CD4-positive, alpha-beta T cell (primary cell): ENCODE data around the gene GIPC2. TPM values are rescaled to one million over a fixed set of nuclear protein-coding genes. Genes with fewer than 3 reads are reported as not detected.

Experiments used
- ATAC-seq: fragments of 200-7000 bp; cut with Tn5 transposase; one replicate; pipeline ENCODE4 v1.10.0; 2022; ENCODE audit warnings: mild to moderate bottlenecking; ENCODE audit not compliant: poor library complexity
- CTCF ChIA-PET: fragments of 350-600 bp; sonication (Branson Sonifier 250); formaldehyde crosslinking; loops from one replicate; lab custom pipeline; 2021; ENCODE audit warnings: antibody characterized with exemption, inconsistent platforms; lab: Charles Lee
- POLR2A ChIA-PET: fragments of 350-600 bp; sonication (Branson Sonifier 250); formaldehyde crosslinking; loops from one replicate; lab custom pipeline; 2021; ENCODE audit warnings: antibody characterized with exemption, inconsistent platforms; lab: Charles Lee
- DNase-seq, 14 experiments: peaks; one replicate each; pipeline ENCODE4 v3.0.0-alpha.2; 2013 to 2020; ENCODE audit warnings: mixed read lengths in 2 of 14
- H3K27ac ChIP-seq, 2 donors: one replicate each; pipeline versions ENCODE4 v1.5.1 to v1.7.0; 2013; ENCODE audit warnings: low read length in 2 of 2, low read depth in 1 of 2, mild to moderate bottlenecking in 1 of 2
- H3K27me3 ChIP-seq, 2 experiments: 1 replicate in 1 of 2; 2 replicates in 1 of 2; pipeline versions ENCODE4 v1.6.1 to v1.7.0; 2013; ENCODE audit warnings: low read length in 2 of 2, control low read depth in 1 of 2, mild to moderate bottlenecking in 1 of 2, moderate library complexity in 1 of 2; ENCODE audit not compliant: insufficient read depth in 2 of 2, control insufficient read depth in 1 of 2
- H3K36me3 ChIP-seq: one replicate; pipeline ENCODE4 v1.6.1; 2013; ENCODE audit warnings: low read length, control low read depth; ENCODE audit not compliant: insufficient read depth
- H3K4me1 ChIP-seq: one replicate; pipeline ENCODE4 v1.6.1; 2013; ENCODE audit warnings: low read length, control low read depth; ENCODE audit not compliant: insufficient read depth
- H3K4me3 ChIP-seq: one replicate; pipeline ENCODE4 v1.5.1; 2013; ENCODE audit warnings: mild to moderate bottlenecking, low read length, moderate library complexity
- H3K9me3 ChIP-seq, 2 experiments: 1 replicate in 1 of 2; 2 replicates in 1 of 2; pipeline versions ENCODE4 v1.6.1 to v1.7.0; 2013; ENCODE audit warnings: low read length in 2 of 2, mild to moderate bottlenecking in 2 of 2, control low read depth in 1 of 2, moderate library complexity in 1 of 2; ENCODE audit not compliant: control insufficient read depth in 1 of 2, insufficient read depth in 1 of 2
- H3K27ac Mint-ChIP-seq: one replicate; pipeline ENCODE4 v1.8.0; 2020; ENCODE audit warnings: mixed read lengths
- H3K27me3 Mint-ChIP-seq: one replicate; pipeline ENCODE4 v1.8.0; 2021; ENCODE audit warnings: mixed read lengths
- H3K36me3 Mint-ChIP-seq: one replicate; pipeline ENCODE4 v1.8.0; 2021; ENCODE audit warnings: low read depth, mixed read lengths
- H3K4me1 Mint-ChIP-seq: one replicate; pipeline ENCODE4 v1.8.0; 2021; ENCODE audit warnings: low read depth, mixed read lengths
- H3K4me3 Mint-ChIP-seq: one replicate; pipeline ENCODE4 v1.8.0; 2020; ENCODE audit warnings: mild to moderate bottlenecking, mixed read lengths
- H3K9me3 Mint-ChIP-seq: one replicate; pipeline ENCODE4 v1.8.0; 2020; ENCODE audit warnings: mixed read lengths
- intact Hi-C, 2 experiments: fragments of 100-400 bp; cut with DNase I in 1 of 2; cut with micrococcal nuclease in 1 of 2; formaldehyde crosslinking; loops; one replicate each; pipeline versions ENCODE4 v1.15.1 to v1.9.0; 2023 to 2025; cut with DNase I, micrococcal nuclease
- total RNA-seq, 174 experiments: library from RNA in 2 of 174; stranded (reverse) in 2 of 174; gene quantifications; one replicate each; pipeline ENCODE4 v1.2.3 and lab custom pipeline; 2021 to 2026
- TF ChIP-seq, protein P1 (sequence below): fragments of 200-600 bp; IDR thresholded peaks from one replicate; pipeline ENCODE4 v1.8.0; 2022; ENCODE audit warnings: antibody characterized with exemption, mild to moderate bottlenecking

GIPC2 gene
- total RNA-seq, 2 experiments from 2014 or later = not detected

DNA sequence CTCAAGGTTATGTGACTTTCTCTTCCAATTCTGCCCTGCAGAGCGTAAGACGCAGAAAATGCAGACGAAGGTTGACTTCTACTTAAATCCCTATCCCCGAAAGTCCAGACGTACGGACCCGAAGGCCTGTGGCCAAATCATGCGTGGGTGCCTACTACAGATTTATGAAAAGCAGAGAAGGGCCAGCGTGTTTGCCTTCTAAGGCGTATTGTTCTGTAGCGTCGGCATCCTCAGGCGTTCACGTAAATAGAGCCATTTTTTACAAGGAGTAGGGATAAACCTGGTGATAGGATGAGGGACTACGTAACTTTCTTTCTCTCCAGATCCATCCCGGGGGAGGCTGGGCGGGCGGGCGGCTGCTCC, 222 bp upstream of the GIPC2 start:
- H3K27ac ChIP-seq = no peak overlapping the region
- peaks cover 0 to 4% of the 10 kb centered on the region in 2 experiments for H3K9me3 ChIP-seq
- TF ChIP-seq, protein P1, sequence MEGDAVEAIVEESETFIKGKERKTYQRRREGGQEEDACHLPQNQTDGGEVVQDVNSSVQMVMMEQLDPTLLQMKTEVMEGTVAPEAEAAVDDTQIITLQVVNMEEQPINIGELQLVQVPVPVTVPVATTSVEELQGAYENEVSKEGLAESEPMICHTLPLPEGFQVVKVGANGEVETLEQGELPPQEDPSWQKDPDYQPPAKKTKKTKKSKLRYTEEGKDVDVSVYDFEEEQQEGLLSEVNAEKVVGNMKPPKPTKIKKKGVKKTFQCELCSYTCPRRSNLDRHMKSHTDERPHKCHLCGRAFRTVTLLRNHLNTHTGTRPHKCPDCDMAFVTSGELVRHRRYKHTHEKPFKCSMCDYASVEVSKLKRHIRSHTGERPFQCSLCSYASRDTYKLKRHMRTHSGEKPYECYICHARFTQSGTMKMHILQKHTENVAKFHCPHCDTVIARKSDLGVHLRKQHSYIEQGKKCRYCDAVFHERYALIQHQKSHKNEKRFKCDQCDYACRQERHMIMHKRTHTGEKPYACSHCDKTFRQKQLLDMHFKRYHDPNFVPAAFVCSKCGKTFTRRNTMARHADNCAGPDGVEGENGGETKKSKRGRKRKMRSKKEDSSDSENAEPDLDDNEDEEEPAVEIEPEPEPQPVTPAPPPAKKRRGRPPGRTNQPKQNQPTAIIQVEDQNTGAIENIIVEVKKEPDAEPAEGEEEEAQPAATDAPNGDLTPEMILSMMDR = no peak
- Mint-ChIP-seq H3K27ac (no peak overlapping the region), H3K9me3 (no peaks in the 10 kb centered on the region), H3K4me3 (peak overlapping the region; percentile 72), H3K4me1 (peaks cover 25% of the 10 kb centered on the region), H3K36me3 (no peaks in the 10 kb centered on the region), H3K27me3 (peaks cover 47% of the 10 kb centered on the region)
- intact Hi-C loops = no loop called here
- peaks cover 21 to 39% of the 10 kb centered on the region in 2 experiments for H3K27me3 ChIP-seq
- ATAC-seq (no peak), DNase-seq (peak in 1 of 14 experiments; percentile 1)
- POLR2A ChIA-PET = interaction anchor here (1.5 to 6.2 kb wide), 2 partner anchors 41 to 67 kb away, joined by 8 to 33 read pairs; partner anchors contain the start of genes DNAJB4 and FUBP1
- H3K4me1 ChIP-seq = peaks cover 16% of the 10 kb centered on the region
- CTCF ChIA-PET = no interaction called here
- H3K4me3 ChIP-seq = peak overlapping the region; percentile 51
- no peaks in the 10 kb centered on the region for H3K36me3 ChIP-seq

DNA sequence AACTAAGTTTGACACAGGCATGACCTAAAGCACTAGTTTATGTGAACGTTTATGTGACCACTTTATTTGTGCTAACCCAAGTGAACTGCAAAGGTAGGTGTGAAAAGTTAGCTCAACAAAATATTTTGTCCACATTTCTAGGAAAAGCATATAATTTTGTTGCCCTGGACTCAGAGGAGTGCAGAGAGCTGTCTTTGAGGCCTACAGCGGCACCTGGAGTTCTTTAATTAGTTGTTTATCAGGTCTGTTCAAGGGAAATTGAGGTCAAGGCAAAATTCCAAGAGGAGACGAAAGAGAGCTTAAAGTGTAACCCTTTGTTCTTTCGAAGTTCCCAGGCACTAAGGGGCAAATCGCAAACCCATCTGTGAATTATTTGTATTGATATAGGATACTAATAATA, 1.3 kb downstream of the GIPC2 start:
- Histone ChIP-seq H3K36me3 (no peaks in the 10 kb centered on the region), H3K27ac (no peak overlapping the region), H3K9me3 (peaks cover 0 to 4% of the 10 kb centered on the region in 2 experiments), H3K4me3 (no peak overlapping the region), H3K4me1 (peaks cover 16% of the 10 kb centered on the region), H3K27me3 (peaks cover 21 to 39% of the 10 kb centered on the region in 2 experiments)
- H3K36me3 Mint-ChIP-seq = no peaks in the 10 kb centered on the region
- H3K4me3 Mint-ChIP-seq = no peak overlapping the region
- no peaks in the 10 kb centered on the region for H3K9me3 Mint-ChIP-seq
- DNase-seq (no peak), ATAC-seq (no peak)
- H3K27me3 Mint-ChIP-seq = peaks cover 52% of the 10 kb centered on the region
- CTCF ChIA-PET = no interaction called here
- intact Hi-C loops = no loop called here
- peaks cover 20% of the 10 kb centered on the region for H3K4me1 Mint-ChIP-seq
- POLR2A ChIA-PET = interaction anchor here (0.9 to 6.2 kb wide), 2 partner anchors 16 to 42 kb away, joined by 4 to 33 read pairs; partner anchors contain the start of gene DNAJB4
- H3K27ac Mint-ChIP-seq = no peak overlapping the region
- TF ChIP-seq, protein P1 = no peak

DNA sequence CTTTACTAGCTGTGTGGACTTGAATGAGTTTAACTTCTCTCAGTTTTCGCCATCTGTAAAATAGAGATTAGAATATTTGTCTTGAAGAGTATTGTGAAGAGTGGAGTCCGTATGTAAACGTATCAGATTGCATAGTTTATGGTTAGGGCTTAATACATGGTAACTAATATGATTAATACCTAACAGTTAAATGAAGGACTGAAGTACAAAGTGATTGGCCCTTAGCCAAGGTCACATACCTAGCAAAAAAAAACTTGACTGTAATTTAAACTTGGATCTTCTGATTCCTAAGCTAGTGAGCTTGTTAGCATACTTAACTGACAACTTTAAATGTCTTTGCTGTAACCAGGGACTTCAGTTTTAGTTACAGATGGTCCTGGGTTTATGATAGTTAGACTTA, 1.9 kb downstream of the GIPC2 start:
- Histone ChIP-seq H3K27me3 (peaks cover 21 to 39% of the 10 kb centered on the region in 2 experiments), H3K4me3 (no peak overlapping the region), H3K4me1 (peaks cover 16% of the 10 kb centered on the region), H3K36me3 (no peaks in the 10 kb centered on the region), H3K9me3 (peaks cover 0 to 4% of the 10 kb centered on the region in 2 experiments), H3K27ac (no peak overlapping the region)
- Mint-ChIP-seq H3K27me3 (peaks cover 55% of the 10 kb centered on the region), H3K4me3 (no peak overlapping the region), H3K36me3 (no peaks in the 10 kb centered on the region), H3K4me1 (peaks cover 20% of the 10 kb centered on the region), H3K9me3 (no peaks in the 10 kb centered on the region), H3K27ac (no peak overlapping the region)
- DNase-seq (no peak), ATAC-seq (no peak)
- ChIA-PET POLR2A (interaction anchor here (6.2 kb wide), 1 partner anchor 43 kb away, joined by 33 read pairs; the partner anchor contains the start of gene DNAJB4), CTCF (no interaction called here)
- intact Hi-C loops = no loop called here
- TF ChIP-seq, protein P1 = no peak
